GOT3 (cell line): ENCODE measurements around the gene TUFT1.

ENCODE experiments used
- DNase-seq: peaks from one replicate; lab custom pipeline; 2025; ENCODE audit warnings: mixed read lengths; lab: John Stamatoyannopoulos, UW

TUFT1 gene, protein sequence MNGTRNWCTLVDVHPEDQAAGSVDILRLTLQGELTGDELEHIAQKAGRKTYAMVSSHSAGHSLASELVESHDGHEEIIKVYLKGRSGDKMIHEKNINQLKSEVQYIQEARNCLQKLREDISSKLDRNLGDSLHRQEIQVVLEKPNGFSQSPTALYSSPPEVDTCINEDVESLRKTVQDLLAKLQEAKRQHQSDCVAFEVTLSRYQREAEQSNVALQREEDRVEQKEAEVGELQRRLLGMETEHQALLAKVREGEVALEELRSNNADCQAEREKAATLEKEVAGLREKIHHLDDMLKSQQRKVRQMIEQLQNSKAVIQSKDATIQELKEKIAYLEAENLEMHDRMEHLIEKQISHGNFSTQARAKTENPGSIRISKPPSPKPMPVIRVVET

DNA sequence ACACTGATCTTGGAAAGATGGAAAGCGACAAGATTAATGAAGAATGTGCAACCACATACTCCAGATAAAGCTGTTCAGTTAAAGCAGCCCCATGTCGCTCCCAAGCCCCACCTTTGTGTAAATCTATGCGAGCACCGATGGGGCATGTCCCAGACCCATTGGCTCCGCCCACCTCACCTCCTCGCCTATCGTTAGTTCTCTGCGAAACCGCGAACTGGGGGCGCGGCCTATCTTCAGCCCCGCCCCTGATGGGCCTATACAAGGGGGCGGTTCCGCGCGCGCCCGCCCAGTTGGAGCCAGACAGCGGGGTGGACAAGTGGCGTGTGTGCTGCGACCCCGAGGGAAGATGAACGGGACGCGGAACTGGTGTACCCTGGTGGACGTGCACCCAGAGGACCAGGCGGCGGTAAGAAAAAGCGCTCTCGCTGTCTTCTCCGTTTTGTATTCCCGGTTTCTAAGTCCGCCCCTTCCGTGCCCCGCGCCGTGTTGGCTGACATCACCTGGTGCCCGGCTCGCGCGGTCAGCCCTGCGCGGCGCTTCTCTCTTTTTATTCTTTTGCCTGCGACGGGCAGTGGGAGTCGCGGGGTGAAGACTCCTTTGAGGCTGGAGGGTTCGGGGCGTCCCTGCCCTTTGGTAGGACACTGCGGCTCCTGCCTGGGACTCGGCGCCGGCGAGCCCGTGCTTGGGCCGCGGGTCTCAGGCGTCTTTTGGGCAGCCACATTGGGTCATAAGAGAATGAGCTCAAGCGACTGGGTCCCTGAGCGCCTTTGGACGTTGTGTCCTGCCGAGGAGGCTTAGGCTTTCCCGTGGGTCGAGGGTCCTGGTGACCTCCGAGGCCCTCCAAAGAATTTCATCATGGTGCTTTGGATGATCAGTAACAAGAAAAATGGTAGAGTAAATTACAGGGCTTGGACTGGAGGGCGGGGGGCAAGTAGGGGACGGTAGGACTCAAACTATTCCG is at the start of gene TUFT1:
Gene TUFT1, plus strand, starts transcription at position 289 of the 961 bp plus-strand sequence. Its CDS starts 58 bp downstream, at position 347.
- DNase-seq: peak; percentile 64

DNA sequence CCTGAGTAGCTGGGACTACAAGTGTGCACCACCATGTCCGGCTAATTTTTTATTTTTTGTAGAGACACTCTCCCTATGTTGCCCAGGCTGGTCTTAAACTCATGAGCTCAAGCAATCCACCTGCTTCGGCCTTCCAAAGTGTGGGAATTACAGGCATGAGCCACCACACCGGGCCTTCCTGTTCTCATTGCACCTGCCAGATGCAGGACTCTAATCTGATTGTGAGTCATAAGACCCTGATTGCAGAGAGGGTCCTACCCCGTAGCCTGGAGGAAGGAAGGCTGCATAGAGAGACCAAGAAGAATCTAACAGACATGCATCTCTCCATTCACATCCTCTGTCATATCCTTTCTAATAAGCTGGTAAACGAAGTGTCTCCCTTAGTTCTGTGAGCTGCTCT is 48.5 kb upstream of the TUFT1 start:
- DNase-seq: no peak

DNA sequence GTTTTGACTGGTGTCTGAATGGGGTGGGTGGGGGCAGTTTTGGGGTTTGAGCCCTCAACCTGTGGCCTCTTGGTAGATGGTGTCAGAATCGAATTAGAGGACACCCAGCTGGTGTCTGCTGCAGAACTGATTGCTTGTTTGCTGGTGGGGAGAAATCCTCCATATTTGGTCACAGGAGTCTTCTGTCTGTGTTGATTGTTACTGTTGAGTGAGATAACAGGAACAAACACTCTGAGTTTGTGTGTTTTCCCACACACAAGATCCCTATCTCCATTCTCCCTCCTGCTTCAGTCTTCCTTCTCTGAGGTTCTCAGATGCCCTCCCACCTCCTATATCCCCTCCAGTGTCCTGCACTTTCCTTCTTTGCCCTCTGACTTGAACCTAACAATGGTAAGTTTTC is 48.0 kb upstream of the TUFT1 start:
- DNase-seq: no peak

DNA sequence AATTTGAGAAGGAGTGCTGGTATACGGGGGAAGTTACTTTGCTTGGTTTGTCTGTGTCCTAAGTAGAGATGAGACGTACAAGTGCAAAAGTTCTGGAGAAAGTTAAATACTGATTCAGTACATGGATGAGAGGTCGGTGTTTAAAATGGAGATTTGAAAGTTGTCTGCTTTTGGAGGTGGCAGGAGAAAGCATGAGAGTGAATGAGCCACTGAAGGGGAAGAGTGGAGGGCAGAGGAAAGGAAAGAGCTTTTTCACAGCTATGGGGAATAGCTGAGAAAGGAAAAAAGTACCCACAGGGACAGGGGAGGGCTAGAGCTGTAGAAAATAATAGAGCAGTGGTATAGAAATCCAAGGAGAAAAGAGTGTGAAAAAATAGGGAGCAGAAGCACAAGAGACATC is 47.1 kb upstream of the TUFT1 start:
- DNase-seq: no peak

DNA sequence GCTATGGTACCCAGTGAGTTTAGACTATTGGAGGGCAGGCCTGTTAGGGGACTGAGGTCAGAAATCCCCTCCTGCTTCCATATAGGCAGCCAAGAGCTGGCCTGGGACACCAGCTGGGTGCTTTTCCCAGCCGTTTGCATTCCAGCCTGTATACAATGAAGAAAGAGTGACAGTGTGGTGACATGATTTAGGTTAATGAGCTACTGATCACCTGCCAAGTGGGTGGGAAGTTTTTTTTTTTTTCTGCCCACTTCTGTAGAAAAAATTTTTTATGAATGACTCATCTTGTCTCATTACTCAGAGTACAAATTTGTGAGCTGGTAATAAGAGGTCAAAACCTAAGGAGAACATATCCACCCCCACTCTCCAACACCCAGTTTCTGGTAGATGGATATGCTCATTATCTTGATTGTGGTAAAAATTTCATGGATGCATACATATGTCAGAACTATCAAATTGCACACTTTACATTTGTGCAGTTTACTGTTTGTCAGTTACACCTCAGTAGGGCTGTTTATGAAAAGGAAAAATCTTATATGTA is 45.3 kb upstream of the TUFT1 start:
- DNase-seq: no peak

DNA sequence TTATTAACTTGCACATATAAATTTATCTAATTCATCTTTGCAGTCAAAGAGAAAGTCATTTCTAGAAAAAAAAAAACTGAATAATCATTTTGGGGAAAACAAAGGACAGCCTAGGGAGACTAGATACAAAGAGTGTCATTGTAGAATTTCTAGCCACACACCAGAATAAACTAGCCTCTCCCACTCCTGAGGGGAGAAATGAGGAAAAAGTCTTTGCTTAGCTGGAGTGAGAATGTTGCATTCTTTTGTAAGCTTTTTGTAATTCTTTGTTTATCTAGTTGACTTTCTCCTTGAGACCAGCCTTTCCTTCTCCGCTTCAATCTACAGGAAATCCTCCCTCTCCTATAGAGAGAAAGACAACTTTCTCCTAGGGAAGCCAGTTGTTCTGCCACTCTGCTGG is 44.8 kb upstream of the TUFT1 start:
- no peak for DNase-seq

DNA sequence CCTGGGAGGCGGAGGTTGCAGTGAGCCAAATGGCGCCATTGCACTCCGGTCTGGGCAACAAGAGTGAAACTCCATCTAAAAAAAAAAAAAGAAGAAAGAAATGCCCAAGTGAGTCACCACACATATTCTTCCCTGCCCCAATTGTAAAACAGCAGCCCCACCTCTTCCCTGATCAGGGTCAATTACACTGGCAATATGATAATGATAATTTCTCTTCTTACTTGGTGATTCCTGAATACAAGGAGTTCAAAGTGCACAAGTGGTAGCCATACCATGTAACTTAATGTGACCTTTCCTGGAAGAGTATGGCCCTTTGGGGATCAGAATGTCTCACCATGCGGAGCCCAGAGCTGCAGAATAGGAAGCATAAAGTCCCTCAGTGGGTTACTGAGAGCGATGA is 40.7 kb upstream of the TUFT1 start:
- DNase-seq: no peak

DNA sequence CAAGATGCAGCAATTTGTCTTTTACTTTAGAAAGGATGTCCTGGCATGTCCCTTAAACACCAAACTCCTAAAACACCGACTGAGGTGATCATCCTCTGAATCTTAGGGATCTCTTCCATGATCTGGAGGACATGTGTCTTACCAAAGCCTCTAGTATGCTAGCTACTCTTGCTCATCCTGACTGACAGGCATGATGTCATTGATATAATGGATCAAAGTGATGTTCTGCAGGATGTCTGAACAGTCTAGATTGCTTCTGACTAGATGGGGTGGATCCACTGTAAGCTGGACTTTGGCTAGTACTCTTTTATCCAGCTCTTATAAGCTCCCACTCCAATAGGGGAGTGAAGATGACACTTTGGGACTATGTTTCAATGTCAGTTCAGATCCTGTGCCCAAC is 40.2 kb upstream of the TUFT1 start:
- no peak for DNase-seq

DNA sequence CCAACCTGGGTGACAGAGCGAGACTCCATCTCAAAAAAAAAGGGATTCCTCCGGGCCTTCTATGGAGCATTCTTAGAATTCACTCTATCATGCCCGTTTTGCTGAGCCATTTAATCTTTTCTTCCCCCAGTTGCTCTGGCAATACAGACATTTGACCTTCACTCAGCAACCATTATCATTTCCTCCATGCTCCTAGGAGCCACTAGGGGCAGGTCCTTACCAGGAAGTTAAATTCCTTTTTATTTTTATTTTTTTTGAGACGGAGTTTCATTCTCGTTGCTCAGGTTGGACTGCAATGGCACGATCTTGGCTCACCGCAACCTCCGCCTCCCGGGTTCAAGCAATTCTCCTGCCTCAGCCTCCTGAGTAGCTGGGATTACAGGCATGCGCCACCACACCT is 38.6 kb upstream of the TUFT1 start:
- no peak for DNase-seq

DNA sequence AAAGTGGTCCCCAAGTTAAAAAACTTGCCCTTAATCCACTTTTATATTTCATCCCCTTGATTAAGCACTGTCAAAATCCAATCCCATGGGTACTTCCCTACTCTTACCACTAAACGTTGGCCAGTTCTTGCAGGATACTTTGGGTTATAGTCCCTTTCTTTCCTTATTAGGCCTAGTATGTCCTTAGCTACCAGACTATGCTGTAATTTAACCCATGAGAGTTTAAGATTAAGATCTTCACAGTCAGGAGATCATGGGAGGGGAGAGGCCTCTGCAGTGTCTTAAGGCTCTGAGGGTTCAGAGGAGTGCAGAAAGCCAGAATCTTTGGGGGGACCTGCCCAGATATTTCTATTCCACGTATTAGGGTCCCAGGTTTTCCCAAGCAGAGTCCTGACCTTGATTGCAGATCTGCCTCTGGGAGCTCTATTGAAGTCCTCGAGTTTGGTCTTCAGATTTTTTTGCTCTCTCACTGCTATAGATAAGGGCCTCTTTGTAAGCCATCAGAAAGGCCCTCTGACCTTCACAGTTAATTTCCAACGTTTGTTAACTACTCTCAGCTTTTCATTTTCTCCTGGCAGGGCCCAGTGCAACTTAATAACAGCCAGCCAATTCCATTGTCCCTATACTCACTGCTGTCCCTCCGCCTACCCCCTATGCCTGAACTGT is 37.9 kb upstream of the TUFT1 start:
- no peak for DNase-seq

DNA sequence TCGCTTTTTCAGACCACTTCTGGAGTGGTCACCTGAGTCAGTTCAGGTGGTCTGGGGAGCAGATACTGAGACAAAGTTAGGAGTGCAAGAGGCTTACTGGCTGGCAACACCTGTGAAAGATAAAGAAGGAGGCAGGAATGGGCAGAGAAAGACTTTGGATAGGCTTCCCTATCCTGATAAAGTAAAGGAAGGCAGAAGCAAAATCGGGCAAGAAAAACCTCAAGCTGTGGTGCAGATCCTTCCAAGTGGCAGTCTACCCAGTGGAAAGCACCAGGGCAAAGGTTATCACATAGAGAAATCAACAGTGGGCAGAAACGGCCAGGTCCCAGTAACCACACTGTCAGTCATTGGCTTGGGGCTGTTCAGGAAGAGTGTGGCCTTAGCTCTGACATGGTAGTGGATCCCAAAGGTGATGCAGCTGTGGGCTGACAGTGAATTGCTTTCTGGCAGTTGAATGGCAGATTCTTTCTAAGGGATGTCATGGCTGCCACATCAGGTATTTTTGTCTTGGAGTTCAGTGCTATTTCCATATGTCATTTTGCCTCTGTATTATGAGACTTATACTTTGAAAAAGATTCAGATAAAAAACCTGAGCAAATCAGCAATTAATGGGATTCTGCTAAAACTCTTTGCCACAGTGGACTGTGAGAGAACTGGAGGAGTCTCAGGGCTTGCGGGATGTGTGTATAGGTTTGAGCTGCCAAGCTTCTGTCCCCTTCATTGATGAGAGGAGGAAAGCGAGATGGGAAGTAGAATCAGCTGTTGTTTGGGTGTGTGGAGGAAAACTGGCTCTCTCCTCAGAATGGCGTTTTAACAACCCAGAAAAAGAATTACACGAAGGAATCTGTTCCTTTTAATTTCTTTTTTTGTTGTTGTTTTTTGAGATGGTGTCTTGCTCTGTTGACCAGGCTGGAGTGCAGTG is 37.0 kb upstream of the TUFT1 start:
- no peak for DNase-seq

DNA sequence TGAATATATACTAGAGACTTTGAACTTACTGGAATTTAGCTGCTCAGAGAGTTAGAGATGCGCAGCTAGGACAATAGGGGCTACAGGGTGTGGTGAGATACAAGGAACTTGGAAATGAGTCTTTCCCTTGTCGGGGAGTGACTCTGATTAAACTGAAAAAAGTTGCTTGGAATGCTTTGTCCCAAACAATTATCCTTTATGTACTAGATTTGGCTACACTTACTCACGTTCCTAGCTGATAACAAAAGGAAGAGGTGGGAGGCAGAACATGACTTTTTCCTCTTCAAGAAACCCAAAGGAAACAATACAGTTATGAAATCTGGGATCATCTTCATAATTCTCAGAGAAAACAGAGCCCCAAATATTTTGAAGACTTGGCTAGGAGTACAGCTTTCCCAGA is 35.9 kb upstream of the TUFT1 start:
- no peak for DNase-seq

DNA sequence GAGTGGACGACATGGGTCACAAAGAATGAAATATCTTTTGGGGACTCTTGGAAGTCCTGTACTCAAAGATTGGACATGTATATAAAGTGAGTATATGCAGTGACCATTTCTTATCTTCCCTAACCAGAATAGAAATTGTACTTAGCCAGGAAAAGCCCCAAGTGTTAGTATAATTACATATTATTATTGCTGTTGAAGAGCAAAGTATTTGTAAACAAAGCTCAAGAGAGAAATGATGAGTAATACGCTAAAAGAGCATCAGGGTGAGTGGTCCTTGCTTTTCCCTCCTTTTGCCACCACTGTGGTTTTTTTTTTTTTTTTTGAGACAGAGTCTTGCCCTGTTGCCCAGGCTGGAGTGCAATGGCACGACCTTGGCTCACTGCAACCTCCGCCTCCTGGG is 35.4 kb upstream of the TUFT1 start:
- DNase-seq: no peak

DNA sequence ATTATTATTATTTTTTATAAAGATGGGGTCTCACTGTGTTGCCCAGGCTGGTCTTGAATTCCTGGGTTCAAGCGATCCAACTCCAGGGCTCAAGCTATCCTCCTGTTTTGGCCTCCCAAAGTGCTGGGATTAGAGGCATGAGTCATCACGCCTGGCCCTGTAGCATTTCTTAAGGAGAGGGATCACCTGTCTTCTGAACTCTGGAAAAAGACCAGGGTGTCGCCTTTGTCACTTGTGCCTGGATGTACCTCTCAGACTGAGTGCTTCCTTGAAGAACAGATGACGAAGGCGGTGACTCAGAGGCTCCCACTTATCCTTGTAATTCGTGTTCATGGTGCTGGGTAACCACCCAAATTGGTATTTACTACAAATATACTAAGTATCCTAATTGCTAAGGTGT is 31.3 kb upstream of the TUFT1 start:
- no peak for DNase-seq

DNA sequence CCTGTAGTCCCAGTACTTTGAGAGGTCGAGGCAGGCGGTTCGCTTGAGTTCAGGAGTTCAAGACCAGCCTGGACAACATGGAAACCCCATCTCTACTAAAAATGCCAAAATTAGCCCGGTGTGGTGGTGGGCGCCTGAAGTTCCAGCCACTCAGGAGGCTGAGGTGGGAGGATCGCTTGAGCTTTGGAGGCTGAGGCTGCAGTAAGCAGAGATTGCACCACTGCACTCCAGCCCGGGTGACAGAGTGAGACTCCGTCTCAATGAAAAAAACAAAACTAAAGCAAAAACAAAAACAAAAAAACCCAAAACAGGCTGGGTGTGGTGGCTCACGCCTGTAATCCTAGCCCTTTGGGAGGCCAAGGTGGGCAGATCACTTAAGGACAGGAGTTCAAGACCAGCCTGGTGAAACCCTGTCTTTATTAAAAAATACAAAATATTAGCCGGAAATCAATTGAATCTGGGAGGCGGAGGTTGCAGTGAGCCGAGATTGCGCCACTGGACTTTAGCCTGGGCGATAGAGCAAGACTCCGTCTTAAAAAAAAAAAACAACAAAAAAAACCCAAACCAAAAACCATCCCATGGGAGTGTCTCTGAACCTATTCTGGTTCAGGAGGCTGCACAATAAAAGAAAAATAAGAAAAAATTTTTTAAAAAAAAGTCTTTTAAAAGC is 30.6 kb upstream of the TUFT1 start:
- DNase-seq: no peak

DNA sequence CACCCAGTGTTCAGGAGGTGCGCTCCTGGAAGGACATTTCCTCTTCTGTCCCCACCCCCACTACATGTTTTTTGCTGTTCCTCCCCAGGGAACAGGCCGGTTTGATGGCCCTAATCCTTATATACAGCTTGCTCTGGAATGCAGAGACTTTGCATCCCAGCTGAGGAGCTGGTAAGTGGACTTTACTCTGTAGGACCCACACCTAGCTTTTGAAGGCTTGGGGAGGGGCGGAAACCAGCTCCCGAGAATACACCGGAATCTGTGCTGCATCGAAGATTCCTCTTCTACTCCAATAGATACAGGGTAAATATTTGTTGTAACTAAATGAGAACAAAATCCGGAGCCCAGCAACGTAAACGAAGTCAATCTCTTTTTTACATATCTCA is 30.1 kb upstream of the TUFT1 start:
- DNase-seq: no peak

DNA sequence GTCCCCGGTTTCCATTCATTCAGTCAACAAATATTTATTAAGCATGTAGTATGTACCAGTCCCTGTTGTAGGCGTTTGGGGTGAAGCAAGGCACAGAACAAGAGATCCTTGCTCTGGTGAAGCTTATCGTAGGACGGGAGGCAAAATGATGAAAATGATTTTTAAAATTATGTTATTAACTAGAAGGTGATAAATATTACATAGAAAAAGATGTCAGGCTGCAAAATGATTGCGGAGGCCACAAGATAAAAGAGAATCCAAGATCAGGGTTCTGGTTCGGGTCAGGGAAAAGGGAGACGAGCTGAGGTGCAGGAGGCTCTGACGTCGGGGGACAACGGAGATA is 29.5 kb upstream of the TUFT1 start:
- no peak for DNase-seq

DNA sequence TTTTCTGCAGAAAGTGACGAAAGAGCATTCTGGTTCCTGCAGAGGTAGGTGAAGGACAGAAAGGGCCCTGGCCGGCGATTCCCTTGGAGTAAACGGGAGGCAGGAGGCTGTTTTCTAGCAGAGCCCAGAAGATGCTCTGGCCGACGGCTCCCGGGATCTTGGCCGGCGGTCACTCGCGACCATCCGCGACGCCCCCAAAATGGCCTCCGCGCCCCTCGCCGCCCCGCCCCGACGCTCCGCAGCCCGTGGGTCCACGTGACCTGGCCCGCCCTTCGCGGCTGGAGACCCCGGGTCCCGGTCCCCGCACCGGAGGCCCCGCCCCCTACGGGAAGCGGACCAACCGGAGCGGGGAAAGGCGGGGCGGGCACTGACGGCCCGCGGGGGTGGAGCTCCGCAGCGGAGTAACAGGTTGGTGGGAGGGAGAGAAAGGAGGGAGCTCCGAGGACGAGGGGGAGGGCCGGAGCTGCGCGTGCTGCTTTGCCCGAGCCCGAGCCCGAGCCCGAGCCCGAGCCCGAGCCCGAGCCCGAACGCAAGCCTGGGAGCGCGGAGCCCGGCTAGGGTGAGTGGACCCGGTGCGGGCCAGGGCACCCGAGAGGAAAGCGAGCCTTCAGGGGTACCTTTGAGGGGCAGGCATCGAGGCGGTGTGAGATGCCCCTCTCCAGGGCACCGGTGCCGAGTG is 29.0 kb upstream of the TUFT1 start, which contains the start of gene CGN:
Gene CGN, plus strand, starts transcription at position 431 of the 679 bp plus-strand sequence. CDS start 7,133 bp downstream, outside the sequence.
- no peak for DNase-seq

DNA sequence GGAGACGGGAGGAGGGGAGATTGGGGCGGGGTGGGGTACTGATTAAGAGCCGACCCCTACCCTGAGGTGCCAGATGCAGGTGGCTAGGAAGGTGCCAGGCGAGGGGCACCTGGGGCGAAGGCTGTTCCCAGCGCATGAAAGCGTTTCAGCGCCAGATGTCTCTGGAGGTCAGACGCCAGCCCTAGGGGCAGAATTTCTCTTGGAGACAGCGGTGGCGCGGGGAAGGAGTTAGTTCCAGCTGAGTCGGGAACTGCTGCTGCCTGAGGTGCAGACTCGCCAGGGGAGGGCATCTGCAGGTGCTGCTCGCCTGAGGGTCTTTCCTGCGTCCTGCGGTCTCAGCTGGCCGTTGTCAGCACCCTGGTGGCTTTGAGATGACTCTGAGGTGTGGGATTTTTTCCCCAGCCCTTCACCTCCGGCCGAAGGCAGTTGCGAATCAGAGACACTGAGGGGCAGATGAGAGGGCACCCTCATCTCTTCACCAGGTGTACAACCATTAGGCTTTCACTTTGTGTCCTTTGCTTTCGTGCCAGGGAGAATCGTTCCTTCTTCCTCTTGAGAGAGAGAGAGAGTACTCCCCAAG is 28.4 kb upstream of the TUFT1 start:
- DNase-seq: no peak

DNA sequence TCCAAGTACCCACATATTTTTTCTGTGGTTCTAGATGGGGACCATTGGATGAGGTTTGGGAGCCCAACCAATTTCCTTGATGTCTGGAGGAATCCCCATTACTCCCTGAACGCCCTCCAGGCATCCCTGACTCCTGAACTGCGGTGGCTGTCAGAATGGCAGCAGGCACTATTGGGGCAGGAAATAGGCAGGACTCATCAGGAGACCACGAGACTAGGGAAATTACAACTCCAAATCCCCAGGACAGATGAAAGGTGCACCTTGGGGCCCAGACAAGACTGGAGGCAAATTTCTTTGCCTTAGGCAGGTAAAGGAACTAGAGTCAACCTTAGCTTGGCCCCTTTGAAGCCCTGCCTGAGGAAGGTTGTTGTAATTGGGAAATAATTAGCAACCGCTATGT is 27.8 kb upstream of the TUFT1 start:
- no peak for DNase-seq
